AG09309 (cell line): ENCODE measurements around the gene MYBPC2.

Experiments
- DNase-seq: peaks from one replicate; pipeline ENCODE4 v3.0.0-alpha.2; 2010; ENCODE audit warnings: low read depth
- H3K4me3 ChIP-seq: 2 replicates; pipeline ENCODE4 v1.5.1; 2011; ENCODE audit warnings: mild to moderate bottlenecking, low read depth, low read length, moderate library complexity; ENCODE audit not compliant: control insufficient read depth
- CTCF ChIP-seq: IDR thresholded peaks from 2 replicates; pipeline ENCODE4 v1.5.1; 2011; ENCODE audit warnings: mild to moderate bottlenecking, low read depth, low read length, inconsistent platforms; ENCODE audit not compliant: insufficient read depth, control insufficient read depth; ENCODE audit errors: missing control alignments

MYBPC2 gene

GRCh38 chr19:50412419-50412818 is 20.3 kb upstream of the MYBPC2 start:
- DNase-seq, result no peak
- no peak for TF ChIP-seq CTCF
- no peak overlapping the region for H3K4me3 ChIP-seq

GRCh38 chr19:50413096-50413495 is 19.6 kb upstream of the MYBPC2 start:
- no peak for DNase-seq
- no peak overlapping the region for H3K4me3 ChIP-seq
- TF ChIP-seq CTCF, result no peak

GRCh38 chr19:50413531-50413930 is 19.2 kb upstream of the MYBPC2 start:
- DNase-seq, result no peak
- no peak overlapping the region for H3K4me3 ChIP-seq
- no peak for TF ChIP-seq CTCF

GRCh38 chr19:50414864-50415660 is 17.6 kb upstream of the MYBPC2 start:
- DNase-seq, result no peak
- no peak overlapping the region for H3K4me3 ChIP-seq
- TF ChIP-seq CTCF, result peak; percentile 89

- no peak for TF ChIP-seq CTCF
- DNase-seq, result no peak
- H3K4me3 ChIP-seq, result no peak overlapping the region
Measured at GRCh38 chr19:50415661-50416033, 17.0 kb upstream of the MYBPC2 start.

GRCh38 chr19:50416034-50416977 is 16.4 kb upstream of the MYBPC2 start:
- no peak for DNase-seq
- H3K4me3 ChIP-seq, result no peak overlapping the region
- TF ChIP-seq CTCF, result no peak
